Measurements from ENCODE around the gene STAM. TPM values are rescaled to one million over a fixed set of nuclear protein-coding genes. Genes with fewer than 3 reads are reported as not detected.

STAM gene
- total and polyA plus RNA-seq, 9 of the 15 experiments (the other 6 are each of a cell fraction or from before 2014, with no cell fraction given), result 13.8 to 33.5 (median 26.4) TPM

DNA sequence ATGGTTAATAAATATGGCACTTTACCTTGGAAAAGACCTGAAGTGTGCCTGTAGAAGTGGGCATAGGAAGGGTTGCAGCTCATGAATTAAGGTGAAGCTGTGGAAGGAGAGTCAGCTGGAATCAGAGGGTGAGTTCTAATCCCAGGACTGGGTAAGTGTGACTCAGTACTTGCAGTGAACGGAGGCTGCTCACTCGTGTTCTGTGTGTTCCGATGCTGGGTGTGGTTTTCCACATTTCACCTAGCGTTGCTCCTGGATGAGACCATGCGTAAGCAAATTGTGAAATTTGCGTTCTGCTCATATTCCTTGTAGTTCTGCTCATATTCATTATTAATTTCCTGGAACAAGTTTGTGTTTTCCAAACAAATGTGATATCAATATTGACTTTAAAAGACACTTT is 85.7 kb downstream of the STAM start:
- no peaks in the 10 kb centered on the region for H3K36me3 ChIP-seq (ENCODE audit: control insufficient read depth, insufficient read depth, low read length)
- H3K4me3 ChIP-seq, result no peak overlapping the region
- no peaks in the 10 kb centered on the region; a peak in 1 of 5 replicates for H3K4me1 ChIP-seq (replicated peaks in 1 of 2; ENCODE audit: control insufficient read depth in 2 of 2, insufficient read depth in 2 of 2, low read length in 2 of 2)
- in situ Hi-C loops (cut with MboI), result loop anchor here (10.0 to 25.0 kb wide), 2 partner anchors 445 to 892 kb away; no protein-coding TSS in a partner anchor
- no peaks in the 10 kb centered on the region for H3K79me2 ChIP-seq (ENCODE audit: control insufficient read depth, insufficient read depth, low read length)
- WGBS (ENCODE audit: insufficient coverage, low coverage, missing lambda C conversion rate), result 72% methylated on average over 6 of the region's 6 CpGs
- no peak overlapping the region for H3K9ac ChIP-seq (ENCODE audit: insufficient read depth in 1 of 2, low read depth in 2 of 2, low read length in 2 of 2)
- ATAC-seq, result no peak
- FAIRE-seq, result no peak
- TF ChIP-seq OTX1 (CRISPR knock-in tag; IDR thresholded peaks at IDR 0.05), result no peak
- TF ChIP-seq SAFB (IDR thresholded peaks at IDR 0.05; ENCODE audit: borderline replicate concordance, low read depth, low read length), result no peak
- H2AFZ ChIP-seq (ENCODE audit: low read depth, low read length), result no peak overlapping the region
- ChIA-PET POLR2A (interaction anchor here (1.0 kb wide), 1 partner anchor 9 kb away, joined by 3 read pairs; no protein-coding TSS in a partner anchor), CTCF (ENCODE audit: low intra/inter-chr PET ratio) (no interaction called here)
- DNase-seq (ENCODE audit: extremely low read depth in 1 of 4, low spot score in 3 of 4), result no peak
- no TSS peak for BruUV-seq (replicated peaks)
- no peaks in the 10 kb centered on the region for H3K27me3 ChIP-seq (ENCODE audit: control insufficient read depth in 2 of 2, insufficient read depth in 2 of 2, low read length in 2 of 2)
- H4K20me1 ChIP-seq (replicated peaks; ENCODE audit: control insufficient read depth, insufficient read depth, low read length), result no peaks in the 10 kb centered on the region
- H3K4me2 ChIP-seq (ENCODE audit: insufficient read depth, low read length), result no peak overlapping the region
- intact Hi-C loops (cut with micrococcal nuclease), result loop anchor here (10.0 kb wide), 1 partner anchor 145 kb away; no protein-coding TSS in a partner anchor
- no peaks in the 10 kb centered on the region for H3K9me1 ChIP-seq (ENCODE audit: control insufficient read depth, insufficient read depth, low read length)
- no peaks in the 10 kb centered on the region for H3K9me3 ChIP-seq (replicated peaks; ENCODE audit: control insufficient read depth, insufficient read depth, low read depth, low read length)
- no peak overlapping the region for H3K27ac ChIP-seq (ENCODE audit: extremely low read depth, low read depth, low read length)

GRCh38 chr10:17730667-17731066 is 86.7 kb downstream of the STAM start:
- Histone ChIP-seq H3K4me2 (ENCODE audit: insufficient read depth, low read length) (no peak overlapping the region), H3K9me1 (ENCODE audit: control insufficient read depth, insufficient read depth, low read length) (no peaks in the 10 kb centered on the region), H3K9ac (ENCODE audit: insufficient read depth in 1 of 2, low read depth in 2 of 2, low read length in 2 of 2) (no peak overlapping the region), H3K9me3 (replicated peaks; ENCODE audit: control insufficient read depth, insufficient read depth, low read depth, low read length) (no peaks in the 10 kb centered on the region), H3K36me3 (ENCODE audit: control insufficient read depth, insufficient read depth, low read length) (no peaks in the 10 kb centered on the region), H3K79me2 (ENCODE audit: control insufficient read depth, insufficient read depth, low read length) (no peaks in the 10 kb centered on the region), H2AFZ (ENCODE audit: low read depth, low read length) (no peak overlapping the region), H3K4me1 (replicated peaks in 1 of 2; ENCODE audit: control insufficient read depth in 2 of 2, insufficient read depth in 2 of 2, low read length in 2 of 2) (no peaks in the 10 kb centered on the region; a peak in 2 of 5 replicates), H3K4me3 (no peak overlapping the region), H3K27ac (ENCODE audit: extremely low read depth, low read depth, low read length) (no peak overlapping the region), H4K20me1 (replicated peaks; ENCODE audit: control insufficient read depth, insufficient read depth, low read length) (no peaks in the 10 kb centered on the region), H3K27me3 (ENCODE audit: control insufficient read depth in 2 of 2, insufficient read depth in 2 of 2, low read length in 2 of 2) (no peaks in the 10 kb centered on the region)
- WGBS (ENCODE audit: insufficient coverage, low coverage, missing lambda C conversion rate), result 58% methylated on average over 8 of the region's 8 CpGs
- POLR2A ChIA-PET, result interaction anchor here (0.7 kb wide), 1 partner anchor 85 kb away, joined by 3 read pairs; no protein-coding TSS in a partner anchor
- intact Hi-C loops (cut with micrococcal nuclease) (loop anchor here (10.0 kb wide), 1 partner anchor 144 kb away; no protein-coding TSS in a partner anchor), in situ Hi-C loops (cut with MboI) (loop anchor here (10.0 to 25.0 kb wide), 2 partner anchors 446 to 893 kb away; no protein-coding TSS in a partner anchor)
- CTCF ChIA-PET (ENCODE audit: low intra/inter-chr PET ratio), result interaction anchor here (0.6 kb wide), 1 partner anchor 141 kb away, joined by 3 read pairs; no protein-coding TSS in a partner anchor
- BruUV-seq (replicated peaks), result no TSS peak
- ATAC-seq (peak; percentile 19; the same call in 2 of the 3 replicates), DNase-seq (ENCODE audit: extremely low read depth in 1 of 4, low spot score in 3 of 4) (no peak), FAIRE-seq (peak; percentile 44)
- TF ChIP-seq UBTF (IDR thresholded peaks at IDR 0.05; ENCODE audit: borderline replicate concordance in 1 of 2, low read depth in 2 of 2, low read length in 2 of 2) (no peak), SMARCC2 (IDR thresholded peaks at IDR 0.05; ENCODE audit: low read depth) (no peak), PML (IDR thresholded peaks at IDR 0.05; ENCODE audit: low read length) (no peak), EHMT2 (IDR thresholded peaks at IDR 0.05) (no peak), HES1 (IDR thresholded peaks at IDR 0.05; ENCODE audit: low read depth) (no peak), MAZ (CRISPR knock-in tag; conservative IDR thresholded peaks at IDR 0.05 in 1 of 2, IDR thresholded peaks at IDR 0.05 in 1 of 2) (no peak), BRCA1 (IDR thresholded peaks at IDR 0.05) (no peak), BRCA1 (CRISPR knock-in tag; IDR thresholded peaks at IDR 0.05) (no peak), RBFOX2 (IDR thresholded peaks at IDR 0.05; ENCODE audit: low read depth, low read length) (no peak)
